Measurements from ENCODE around the gene ZNF621. TPM values are rescaled to one million over a fixed set of nuclear protein-coding genes. Genes with fewer than 3 reads are reported as not detected.

ZNF621 gene
- total and polyA plus RNA-seq, 8 donors, result 5.7 to 56.0 (median 14.3) TPM

DNA sequence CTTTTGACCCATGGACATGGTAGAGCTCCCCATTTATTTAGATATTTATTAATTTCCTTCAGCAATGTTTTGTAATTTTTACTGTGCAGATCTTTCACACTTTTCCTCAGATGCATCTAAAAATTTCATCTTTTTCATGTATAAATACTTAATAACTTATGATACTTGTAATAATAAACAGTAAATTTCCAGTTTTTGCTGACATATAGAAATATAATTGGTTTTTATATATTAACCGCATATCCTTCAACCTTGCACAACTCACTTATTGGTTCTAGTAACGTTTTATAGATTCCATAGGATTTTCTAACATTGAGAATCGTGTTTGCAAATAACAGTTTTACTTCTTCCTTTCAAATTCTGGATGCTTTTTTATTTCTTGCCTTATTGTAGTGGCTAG lies 3.5 kb upstream of the ZNF621 start:
- WGBS, 5 donors, result 76 to 97% (median 94%) methylated on average over 3 of the region's 3 CpGs
- peaks cover 5 to 15% (median 11%) of the 10 kb centered on the region in 4 donors for H3K36me3 ChIP-seq

DNA sequence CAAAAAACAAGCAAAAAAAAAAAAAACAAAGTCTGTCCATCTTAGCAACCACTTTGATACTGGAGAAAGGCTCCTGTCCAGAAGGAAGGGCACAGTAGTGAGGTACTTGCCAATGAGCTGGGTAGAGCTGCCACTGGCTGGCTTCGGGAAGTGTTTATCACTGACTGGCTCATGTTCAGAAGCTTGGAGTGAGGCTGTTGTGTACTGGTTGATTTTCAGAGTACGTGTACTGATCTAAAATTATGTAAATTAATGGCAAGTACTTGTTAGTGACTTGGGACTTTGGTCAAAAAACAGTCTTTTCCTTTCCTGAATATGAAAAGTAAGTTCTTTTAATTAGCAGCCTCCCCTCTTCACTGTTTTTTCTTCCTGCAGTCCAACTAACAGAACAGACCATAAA lies 979 bp upstream of the ZNF621 start:
- Histone ChIP-seq H3K36me3 (peaks cover 7 to 24% (median 21%) of the 10 kb centered on the region in 4 donors), H3K27me3 (no peaks in the 10 kb centered on the region), H3K4me1 (peaks cover 11 to 38% (median 30%) of the 10 kb centered on the region in 4 donors), H3K9me3 (no peaks in the 10 kb centered on the region), H3K4me3 (peak overlapping the region in 2 of 4 donors; percentile 52 to 89), H3K27ac (peak overlapping the region in 4 of 5 donors; percentile 89 to 94 (median 90))
- DNase-seq, result peak in 1 of 2 donors; percentile 32
- 14 to 53% (median 29%) methylated on average over 2 of the region's 2 CpGs for WGBS, 5 donors
- TF ChIP-seq CTCF (IDR thresholded peaks at IDR 0.05), result no peak
- TF ChIP-seq EP300 (IDR thresholded peaks at IDR 0.05), result no peak
- TF ChIP-seq POLR2A (IDR thresholded peaks at IDR 0.05), result no peak
- no peak for TF ChIP-seq POLR2AphosphoS5 (IDR thresholded peaks at IDR 0.05)
- intact Hi-C loops (cut with DNase I; ENCODE audit: low total_unique reads), result no loop called here

More for the DNA sequence above, 3.5 kb upstream of the ZNF621 start:
- H3K27me3 ChIP-seq, result no peaks in the 10 kb centered on the region
- no peak overlapping the region for H3K27ac ChIP-seq
- intact Hi-C loops (cut with DNase I; ENCODE audit: low total_unique reads), result no loop called here
- no peaks in the 10 kb centered on the region for H3K9me3 ChIP-seq
- peaks cover 9 to 25% (median 22%) of the 10 kb centered on the region in 4 donors for H3K4me1 ChIP-seq
- H3K4me3 ChIP-seq, result no peak overlapping the region
- no peak for DNase-seq
- no peak for TF ChIP-seq POLR2A (IDR thresholded peaks at IDR 0.05)
- no peak for TF ChIP-seq POLR2AphosphoS5 (IDR thresholded peaks at IDR 0.05)
- no peak for TF ChIP-seq EP300 (IDR thresholded peaks at IDR 0.05)
- no peak for TF ChIP-seq CTCF (IDR thresholded peaks at IDR 0.05)

DNA sequence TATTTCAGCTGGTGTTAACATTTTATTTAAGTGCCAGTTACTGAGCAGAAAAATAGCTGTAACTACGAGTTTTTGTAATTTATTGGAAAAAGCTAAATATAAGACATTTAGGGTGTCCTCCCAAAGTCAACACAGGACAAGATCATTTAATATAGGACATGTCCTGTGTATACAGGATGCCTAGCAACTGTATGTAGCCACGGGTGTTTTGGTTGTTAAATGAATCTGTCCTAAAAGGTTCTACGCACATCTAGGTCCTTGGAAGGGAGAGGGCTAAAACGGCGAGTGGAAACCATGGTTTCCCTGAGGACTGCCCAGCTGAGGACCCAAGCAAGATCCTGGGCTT lies 565 bp upstream of the ZNF621 start:
- DNase-seq, result no peak
- Histone ChIP-seq H3K27me3 (no peaks in the 10 kb centered on the region), H3K27ac (peak overlapping the region; percentile 88 to 94 (median 89)), H3K36me3 (peaks cover 7 to 28% (median 25%) of the 10 kb centered on the region in 4 donors), H3K4me1 (peaks cover 11 to 38% (median 30%) of the 10 kb centered on the region in 4 donors), H3K4me3 (peak overlapping the region; percentile 52 to 89 (median 68)), H3K9me3 (no peaks in the 10 kb centered on the region)
- WGBS, 5 donors, result 12 to 25% (median 20%) methylated on average over 5 of the region's 5 CpGs
- intact Hi-C loops (cut with DNase I; ENCODE audit: low total_unique reads), result no loop called here
- TF ChIP-seq POLR2AphosphoS5 (IDR thresholded peaks at IDR 0.05) (no peak), CTCF (IDR thresholded peaks at IDR 0.05) (no peak), POLR2A (IDR thresholded peaks at IDR 0.05) (no peak), EP300 (IDR thresholded peaks at IDR 0.05) (no peak)

DNA sequence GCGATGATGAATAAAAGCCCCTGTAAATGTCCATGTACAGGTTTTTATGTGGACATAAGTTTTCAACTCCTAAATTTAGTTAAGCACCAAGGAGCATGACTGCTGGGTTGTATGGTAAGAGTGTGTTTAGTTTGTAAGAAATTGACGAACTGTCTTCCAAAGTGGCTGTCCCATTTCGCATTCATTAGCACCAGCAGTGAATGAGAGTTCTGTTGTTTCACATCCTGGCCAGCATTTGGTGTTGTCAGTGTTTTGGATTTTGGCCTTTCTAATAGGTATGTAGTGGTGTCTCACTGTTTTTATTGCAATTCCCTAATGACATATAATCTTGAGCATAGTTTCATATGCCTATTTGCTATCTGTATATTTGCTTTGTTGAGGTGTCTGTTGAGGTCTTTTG lies 3.7 kb downstream of the ZNF621 start:
- intact Hi-C loops (cut with DNase I; ENCODE audit: low total_unique reads), result no loop called here
- H3K4me3 ChIP-seq, result no peak overlapping the region
- H3K4me1 ChIP-seq, result peaks cover 11 to 35% (median 30%) of the 10 kb centered on the region in 4 donors
- peaks cover 0 to 28% (median 15%) of the 10 kb centered on the region in 4 donors for H3K9me3 ChIP-seq
- 91 to 99% (median 96%) methylated on average over 3 of the region's 3 CpGs for WGBS, 5 donors
- TF ChIP-seq POLR2A (IDR thresholded peaks at IDR 0.05) (no peak), POLR2AphosphoS5 (IDR thresholded peaks at IDR 0.05) (no peak), EP300 (IDR thresholded peaks at IDR 0.05) (no peak)
- no peaks in the 10 kb centered on the region for H3K27me3 ChIP-seq
- H3K36me3 ChIP-seq, result peaks cover 47 to 70% (median 68%) of the 10 kb centered on the region in 4 donors
- DNase-seq, result no peak
- H3K27ac ChIP-seq, result no peak overlapping the region

GRCh38 chr3:40532252-40532651 lies 7.5 kb downstream of the ZNF621 start:
- H3K4me1 ChIP-seq, result peaks cover 0 to 3% (median 1%) of the 10 kb centered on the region in 4 donors
- no peak overlapping the region for H3K4me3 ChIP-seq
- no peak for DNase-seq
- no peaks in the 10 kb centered on the region for H3K27me3 ChIP-seq
- H3K9me3 ChIP-seq, result peaks cover 0 to 33% (median 19%) of the 10 kb centered on the region in 4 donors
- no peak overlapping the region for H3K27ac ChIP-seq
- H3K36me3 ChIP-seq, result peaks cover 55 to 100% (median 97%) of the 10 kb centered on the region in 4 donors
- WGBS, 5 donors, result 93 to 99% (median 98%) methylated on average over 5 of the region's 5 CpGs
- intact Hi-C loops (cut with DNase I; ENCODE audit: low total_unique reads), result no loop called here
- TF ChIP-seq CTCF (IDR thresholded peaks at IDR 0.05), result no peak
